IPS-18c (cell line): ENCODE results near the gene PRR5.
A peak's percentile ranks its signal among the peaks of the same experiment; 100 is the strongest.

Source experiments
- H3K4me3 ChIP-seq: 2 replicates; pipeline ENCODE4 v1.7.0; 2013; ENCODE audit warnings: low read depth, mild to moderate bottlenecking, low read length, moderate library complexity; ENCODE audit not compliant: insufficient read depth
- H3K9me3 ChIP-seq: one replicate; pipeline ENCODE4 v1.6.1; 2013; ENCODE audit warnings: mild to moderate bottlenecking, low read length, moderate library complexity; ENCODE audit not compliant: control insufficient read depth, insufficient read depth

Gene PRR5

DNA sequence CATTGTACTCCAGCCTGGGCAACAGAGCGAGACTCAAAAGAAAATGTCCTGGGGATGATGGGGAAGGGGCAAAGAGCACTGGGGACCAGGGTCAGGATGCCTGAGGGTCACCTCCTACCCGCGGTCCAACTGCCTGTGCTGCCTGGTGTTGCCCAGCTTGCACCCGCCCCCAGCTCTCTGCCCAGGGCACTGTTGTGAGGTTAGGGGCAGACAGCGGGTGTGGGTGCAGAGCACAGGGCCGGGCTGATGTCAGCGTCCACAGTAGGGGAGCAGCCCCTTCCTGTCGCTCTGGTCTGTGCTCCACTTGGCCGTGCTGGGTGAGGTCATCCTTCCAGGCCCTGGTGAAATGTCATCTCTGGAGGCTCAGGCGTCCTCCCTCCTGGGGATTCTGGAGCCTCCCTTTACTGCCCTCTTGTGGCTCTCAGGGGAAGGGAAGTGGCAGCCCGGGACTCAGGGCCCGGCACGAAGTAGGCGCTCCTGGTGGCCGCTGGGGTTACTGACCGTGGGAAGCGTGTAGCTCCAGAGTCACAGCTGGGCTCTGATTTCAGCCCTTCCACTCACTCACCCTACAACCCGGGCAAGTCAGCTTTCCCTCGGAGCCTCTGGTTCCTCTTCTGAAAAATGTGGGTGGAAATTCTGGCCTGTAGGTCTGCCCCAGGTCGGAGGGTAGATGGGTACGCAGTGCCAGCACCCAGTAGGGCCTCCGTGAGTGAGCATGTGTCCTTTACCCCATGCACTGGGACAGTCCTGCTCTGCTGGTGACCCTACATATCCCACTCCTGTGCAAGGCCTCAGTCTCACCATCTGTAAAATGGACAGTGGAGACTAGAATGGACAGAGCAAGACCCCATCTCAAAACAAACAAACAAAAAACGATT is 17.3 kb upstream of the PRR5 start:
- Histone ChIP-seq H3K9me3 (peaks cover 2% of the 10 kb centered on the region), H3K4me3 (no peak overlapping the region)

GRCh38 chr22:44685384-44686056 is 16.5 kb upstream of the PRR5 start:
- Histone ChIP-seq H3K9me3 (peaks cover 2% of the 10 kb centered on the region), H3K4me3 (no peak overlapping the region)

DNA sequence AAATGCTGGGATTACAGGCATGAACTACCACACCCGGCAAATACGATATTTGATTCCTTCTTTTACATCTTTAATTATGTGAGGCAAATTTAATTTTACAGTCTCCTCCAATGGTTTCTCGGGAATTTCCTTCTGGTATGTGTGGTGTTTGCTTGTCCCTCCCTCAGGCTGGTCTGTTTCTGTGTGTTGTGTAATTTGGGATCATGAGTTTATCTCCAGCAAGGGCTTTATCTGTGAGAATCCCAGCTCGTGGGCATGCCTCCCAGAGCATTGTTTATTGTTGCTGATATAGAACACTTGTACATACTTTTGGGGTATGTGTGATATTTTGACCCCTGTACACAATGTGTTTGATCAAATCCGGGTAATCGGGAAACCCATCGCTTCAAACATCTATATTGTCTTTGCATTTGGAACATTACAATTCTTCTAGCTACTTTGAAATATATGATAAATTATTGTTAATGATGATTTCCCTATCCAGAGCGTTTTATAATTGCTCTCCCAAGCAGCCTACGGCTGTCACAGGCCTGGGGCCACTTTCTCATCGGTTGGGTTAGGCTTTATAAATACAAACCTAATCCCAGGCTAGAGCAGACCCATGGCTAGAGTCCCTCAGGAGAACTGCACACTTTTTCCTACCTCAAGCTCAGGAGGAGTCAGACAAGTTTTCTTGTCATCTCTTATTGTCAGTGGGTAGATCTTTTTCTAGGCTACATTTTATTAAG is 15.0 kb upstream of the PRR5 start:
- H3K4me3 ChIP-seq, result no peak overlapping the region

GRCh38 chr22:44689173-44689572 is 12.8 kb upstream of the PRR5 start:
- Histone ChIP-seq H3K4me3 (no peak overlapping the region), H3K9me3 (peaks cover 4% of the 10 kb centered on the region)

More for the DNA sequence above, 15.0 kb upstream of the PRR5 start:
- H3K9me3 ChIP-seq, result peaks cover 2% of the 10 kb centered on the region

DNA sequence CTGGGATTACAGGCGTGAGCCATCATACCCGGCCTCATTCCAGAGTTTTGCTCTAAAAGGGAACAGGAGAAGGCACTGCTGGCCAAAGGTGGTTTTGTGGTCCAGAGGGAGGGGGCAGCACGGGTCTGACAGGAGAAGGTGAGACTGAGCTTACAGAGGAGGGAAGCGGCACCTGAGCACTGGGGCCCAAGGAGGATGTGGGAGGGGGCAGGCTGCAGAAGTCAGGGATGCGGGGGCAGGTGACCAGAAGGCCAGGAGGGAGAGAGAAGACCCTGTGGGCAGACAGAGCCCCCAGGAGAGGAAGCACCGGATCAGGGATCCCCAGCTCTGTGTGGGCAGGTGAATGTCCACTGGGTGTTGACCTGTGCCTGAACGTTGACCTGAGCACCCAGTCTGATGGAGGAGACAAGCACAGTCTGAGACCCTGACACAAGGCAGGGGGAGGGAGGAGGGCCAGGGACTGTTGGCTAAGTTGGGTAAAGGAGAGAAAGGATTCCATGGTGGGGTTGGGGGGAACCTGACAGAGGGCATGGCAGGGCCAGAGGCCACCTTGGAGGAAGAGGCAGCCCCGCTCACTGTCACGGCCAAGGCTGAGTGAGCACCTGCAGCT is 12.0 kb upstream of the PRR5 start:
- H3K9me3 ChIP-seq, result peaks cover 4% of the 10 kb centered on the region
- H3K4me3 ChIP-seq, result no peak overlapping the region

GRCh38 chr22:44691796-44692661 is 10.0 kb upstream of the PRR5 start:
- H3K4me3 ChIP-seq, result no peak overlapping the region
- peaks cover 2% of the 10 kb centered on the region for H3K9me3 ChIP-seq

GRCh38 chr22:44692662-44693007 is 9.4 kb upstream of the PRR5 start:
- no peak overlapping the region for H3K4me3 ChIP-seq
- H3K9me3 ChIP-seq, result peaks cover 2% of the 10 kb centered on the region

DNA sequence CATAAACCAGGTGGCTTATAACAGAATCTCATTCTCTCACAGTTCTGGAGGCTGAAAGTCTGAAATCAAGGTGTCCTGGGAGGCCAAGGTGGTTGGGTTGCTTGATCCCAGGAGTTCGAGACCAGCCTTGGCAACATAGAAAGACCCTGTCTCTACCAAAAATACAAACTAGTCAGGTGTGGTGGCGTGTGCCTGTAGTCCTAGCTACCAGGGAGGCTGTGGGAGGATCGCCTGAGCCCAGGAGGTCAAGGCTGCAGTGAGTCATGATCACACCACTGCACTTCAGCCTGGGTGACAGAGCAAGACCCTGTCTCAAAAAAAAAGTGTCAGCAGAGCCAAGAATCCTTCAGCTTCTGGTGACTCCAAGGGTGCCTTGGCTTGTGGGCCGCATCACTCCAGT is 8.9 kb upstream of the PRR5 start:
- Histone ChIP-seq H3K9me3 (peaks cover 2% of the 10 kb centered on the region), H3K4me3 (no peak overlapping the region)

DNA sequence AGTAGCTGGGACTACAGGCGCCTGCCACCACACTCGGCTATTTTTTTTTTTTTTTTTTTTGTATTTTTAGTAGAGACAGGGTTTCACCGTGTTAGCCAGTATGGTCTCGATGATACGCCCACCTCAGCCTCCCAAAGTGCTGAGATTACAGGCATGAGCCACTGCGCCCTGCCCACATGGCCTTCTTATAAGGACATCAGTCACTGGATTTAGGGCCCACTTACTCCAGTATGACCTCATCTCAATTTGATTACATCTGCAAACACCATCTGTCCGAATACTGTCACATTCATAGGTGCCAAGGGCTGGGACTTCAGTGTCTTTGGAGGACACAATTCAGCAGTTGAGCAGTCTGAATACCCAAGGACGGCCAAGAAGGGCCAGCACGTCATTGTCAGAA is 8.2 kb upstream of the PRR5 start:
- no peak overlapping the region for H3K4me3 ChIP-seq
- H3K9me3 ChIP-seq, result peaks cover 4% of the 10 kb centered on the region

GRCh38 chr22:44697423-44698141 is 4.4 kb upstream of the PRR5 start:
- Histone ChIP-seq H3K4me3 (no peak overlapping the region), H3K9me3 (peaks cover 2% of the 10 kb centered on the region)

DNA sequence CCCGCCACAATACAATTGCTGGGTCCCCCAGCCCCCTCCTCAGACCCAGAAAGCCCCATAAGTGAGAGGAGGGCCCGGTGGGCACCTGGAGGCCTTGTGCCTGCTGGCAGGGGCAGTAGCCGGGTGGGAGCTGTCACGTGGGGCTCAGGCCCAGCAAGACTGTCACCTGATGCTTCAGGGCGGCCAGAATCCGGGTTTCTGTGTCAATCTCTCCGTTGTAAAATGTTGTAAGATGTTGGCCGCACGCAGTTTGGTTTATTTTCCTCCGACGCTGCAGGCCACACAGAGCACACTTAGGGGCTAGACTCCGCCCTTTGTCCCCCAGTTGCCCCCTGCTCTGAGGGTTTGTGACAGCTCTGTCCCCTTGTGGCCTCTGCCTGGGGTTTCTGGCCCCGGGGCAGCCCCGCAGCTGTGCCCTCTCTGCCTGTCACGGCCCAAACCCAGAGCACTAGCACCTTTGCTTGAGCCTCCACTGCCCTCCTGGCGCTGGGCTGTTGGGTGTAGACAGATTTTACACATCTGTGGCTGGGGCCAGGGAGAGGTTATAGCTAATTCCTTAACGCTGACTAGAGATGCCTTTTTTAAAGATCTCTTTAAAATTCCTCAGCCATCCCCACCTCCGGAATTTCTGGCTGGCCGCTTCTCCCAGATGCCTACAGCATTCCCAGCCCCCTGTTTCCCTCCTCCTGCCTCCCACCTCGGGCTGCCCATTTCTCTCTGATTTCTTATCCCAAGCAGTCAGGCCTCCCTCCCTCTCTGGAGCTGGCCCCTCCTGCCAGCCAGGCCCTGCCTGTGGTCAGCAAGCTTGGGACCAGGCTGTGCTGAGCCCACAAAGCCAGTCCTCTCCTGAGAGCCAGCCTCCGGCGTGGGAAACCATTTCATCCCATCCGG is 3.2 kb upstream of the PRR5 start:
- H3K4me3 ChIP-seq, result no peak overlapping the region

GRCh38 chr22:44700456-44700855 is 1.5 kb upstream of the PRR5 start:
- H3K9me3 ChIP-seq, result peaks cover 2% of the 10 kb centered on the region
- no peak overlapping the region for H3K4me3 ChIP-seq

More for the DNA sequence above, 3.2 kb upstream of the PRR5 start:
- peaks cover 2% of the 10 kb centered on the region for H3K9me3 ChIP-seq

- Histone ChIP-seq H3K4me3 (peak overlapping the region; percentile 46), H3K9me3 (peaks cover 2% of the 10 kb centered on the region)
These were observed 715 bp upstream of the PRR5 start for GRCh38 chr22:44701187-44701790.

GRCh38 chr22:44702479-44703198 is 635 bp downstream of the PRR5 start:
- peak overlapping the region; percentile 50 for H3K4me3 ChIP-seq
- H3K9me3 ChIP-seq, result peaks cover 2% of the 10 kb centered on the region
